HepG2 (cell line): ENCODE data around the gene PPP1R18. TPM values are rescaled to one million over a fixed set of nuclear protein-coding genes. Genes with fewer than 3 reads are reported as not detected.
A peak's percentile ranks its signal among the peaks of the same experiment; 100 is the strongest.

Source experiments
- ERF ChIP-seq: IDR thresholded peaks from 2 replicates; pipeline ENCODE4 v1.6.1; 2018; ENCODE audit warnings: missing biosample characterization, missing genetic modification reagents
- KMT2B ChIP-seq: IDR thresholded peaks from 2 replicates; pipeline ENCODE4 v1.6.1; 2016; ENCODE audit warnings: missing genetic modification reagents, missing compliant biosample characterization
- NPAS2 ChIP-seq: sonication (generic); formaldehyde crosslinking; IDR thresholded peaks from 2 replicates; pipeline ENCODE4 v1.8.0; 2022; ENCODE audit warnings: mild to moderate bottlenecking, missing genetic modification reagents, borderline replicate concordance
- NR2F1 ChIP-seq, 2 experiments: fragments of 450-650 bp in 1 of 2; formaldehyde crosslinking in 1 of 2; IDR thresholded peaks; 2 replicates each; pipeline versions ENCODE4 v1.5.0 to v1.6.1; 2016 to 2020; ENCODE audit warnings: mild to moderate bottlenecking in 1 of 2, missing compliant biosample characterization in 1 of 2, missing genetic modification reagents in 1 of 2, moderate library complexity in 1 of 2
- PCBP1 ChIP-seq: fragments of 200-400 bp; formaldehyde crosslinking; IDR thresholded peaks from 2 replicates; pipeline ENCODE4 v1.6.1; 2017; ENCODE audit warnings: mild to moderate bottlenecking, low read depth, low read length, borderline replicate concordance
- THAP11 ChIP-seq: IDR thresholded peaks from 2 replicates; pipeline ENCODE4 v1.6.1; 2016; ENCODE audit warnings: missing biosample characterization, missing genetic modification reagents
- ZNF460 ChIP-seq: sonication (generic); formaldehyde crosslinking; IDR thresholded peaks from 2 replicates; pipeline ENCODE4 v1.5.1; 2020; ENCODE audit warnings: missing genetic modification reagents, mild to moderate bottlenecking, borderline replicate concordance
- ZNF775 ChIP-seq: sonication (generic); formaldehyde crosslinking; IDR thresholded peaks from 2 replicates; pipeline ENCODE4 v1.4.0; 2020; ENCODE audit warnings: missing genetic modification reagents, mild to moderate bottlenecking, moderate library complexity, borderline replicate concordance
- ZSCAN20 ChIP-seq: sonication (generic); formaldehyde crosslinking; IDR thresholded peaks from 2 replicates; pipeline ENCODE4 v1.4.0; 2020; ENCODE audit warnings: missing genetic modification reagents, mild to moderate bottlenecking, borderline replicate concordance
- polyA plus RNA-seq, 8 experiments: library from polyadenylated mRNA; depleted of rRNA in 3 of 8; stranded (reverse) in 7 of 8; unstranded in 1 of 8; fragments of >200 nt; fragmentation: Illumina TruSeq in 4 of 8; extraction: Trizol in 4 of 8; gene quantifications; 2 replicates each; pipeline versions ENCODE4 v1.2.1 to v1.2.3, GENCODE V29; 2011 to 2016; ENCODE audit warnings: low read depth in 4 of 8, missing spikeins in 1 of 8, mixed read lengths in 1 of 8; ENCODE audit not compliant: insufficient read depth in 1 of 8
- total RNA-seq, 5 experiments: library from RNA; depleted of rRNA; stranded (reverse); fragments of >200 nt; fragmentation: Illumina TruSeq; extraction: Trizol; gene quantifications; 2 replicates each; pipeline ENCODE4 v1.2.3, GENCODE V29; 2016; ENCODE audit warnings: low read depth in 1 of 5
- TF ChIP-seq, protein P1 (sequence below): sonication (generic); formaldehyde crosslinking; IDR thresholded peaks from 2 replicates; pipeline ENCODE4 v1.4.0; 2020; ENCODE audit warnings: missing genetic modification reagents
- TF ChIP-seq, protein P2 (sequence below): IDR thresholded peaks from 2 replicates; pipeline ENCODE4 v1.6.1; 2016; ENCODE audit warnings: mild to moderate bottlenecking
- TF ChIP-seq, protein P3 (sequence below): sonication (generic); formaldehyde crosslinking; IDR thresholded peaks from 2 replicates; pipeline ENCODE4 v1.4.0; 2020; ENCODE audit warnings: missing genetic modification reagents
- TF ChIP-seq, protein P4 (sequence below): sonication (generic); formaldehyde crosslinking; IDR thresholded peaks from 2 replicates; pipeline ENCODE4 v1.5.1; 2020; ENCODE audit warnings: mild to moderate bottlenecking, missing genetic modification reagents, moderate library complexity
- TF ChIP-seq, protein P5 (sequence below): sonication (generic); formaldehyde crosslinking; IDR thresholded peaks from 2 replicates; pipeline ENCODE4 v1.4.0; 2020; ENCODE audit warnings: missing genetic modification reagents, mild to moderate bottlenecking, borderline replicate concordance

PPP1R18 gene
- total and polyA plus RNA-seq, 2 of the 13 experiments (the other 11 are each of a cell fraction or from before 2014, with no cell fraction given), result 4.9 to 9.2 TPM

DNA sequence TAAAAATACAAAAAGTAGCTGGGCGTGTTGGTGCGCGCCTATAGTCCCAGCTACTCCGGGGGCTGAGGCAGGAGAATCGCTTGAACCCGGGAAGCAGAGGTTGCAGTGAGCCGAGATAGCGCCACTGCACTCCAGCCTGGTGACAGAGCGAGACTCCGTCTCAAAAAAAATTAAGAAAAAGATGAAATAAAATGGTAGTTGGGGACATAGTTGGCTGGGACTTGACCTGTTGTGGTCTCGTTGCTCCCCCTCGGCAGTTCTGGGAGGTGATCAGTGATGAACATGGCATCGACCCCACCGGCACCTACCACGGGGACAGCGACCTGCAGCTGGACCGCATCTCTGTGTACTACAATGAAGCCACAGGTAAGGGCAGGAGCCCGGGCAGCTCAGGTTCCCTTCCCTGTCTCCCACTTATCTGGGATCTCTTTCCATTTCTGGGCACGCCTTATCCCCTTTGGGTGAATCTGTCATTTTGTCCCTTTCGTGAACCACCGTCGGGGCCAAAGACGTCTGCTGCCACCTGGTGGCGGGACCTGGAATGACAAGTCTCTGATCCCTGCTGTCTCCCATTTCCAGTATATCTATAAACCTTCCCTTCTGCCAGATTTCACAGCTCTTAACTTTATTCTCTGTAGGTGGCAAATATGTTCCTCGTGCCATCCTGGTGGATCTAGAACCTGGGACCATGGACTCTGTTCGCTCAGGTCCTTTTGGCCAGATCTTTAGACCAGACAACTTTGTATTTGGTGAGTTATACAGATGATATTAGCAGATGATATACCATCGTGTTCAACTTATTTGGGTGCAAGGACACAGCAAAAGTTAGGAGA lies 36.1 kb upstream of the PPP1R18 start (continued):
- TF ChIP-seq, protein P1, sequence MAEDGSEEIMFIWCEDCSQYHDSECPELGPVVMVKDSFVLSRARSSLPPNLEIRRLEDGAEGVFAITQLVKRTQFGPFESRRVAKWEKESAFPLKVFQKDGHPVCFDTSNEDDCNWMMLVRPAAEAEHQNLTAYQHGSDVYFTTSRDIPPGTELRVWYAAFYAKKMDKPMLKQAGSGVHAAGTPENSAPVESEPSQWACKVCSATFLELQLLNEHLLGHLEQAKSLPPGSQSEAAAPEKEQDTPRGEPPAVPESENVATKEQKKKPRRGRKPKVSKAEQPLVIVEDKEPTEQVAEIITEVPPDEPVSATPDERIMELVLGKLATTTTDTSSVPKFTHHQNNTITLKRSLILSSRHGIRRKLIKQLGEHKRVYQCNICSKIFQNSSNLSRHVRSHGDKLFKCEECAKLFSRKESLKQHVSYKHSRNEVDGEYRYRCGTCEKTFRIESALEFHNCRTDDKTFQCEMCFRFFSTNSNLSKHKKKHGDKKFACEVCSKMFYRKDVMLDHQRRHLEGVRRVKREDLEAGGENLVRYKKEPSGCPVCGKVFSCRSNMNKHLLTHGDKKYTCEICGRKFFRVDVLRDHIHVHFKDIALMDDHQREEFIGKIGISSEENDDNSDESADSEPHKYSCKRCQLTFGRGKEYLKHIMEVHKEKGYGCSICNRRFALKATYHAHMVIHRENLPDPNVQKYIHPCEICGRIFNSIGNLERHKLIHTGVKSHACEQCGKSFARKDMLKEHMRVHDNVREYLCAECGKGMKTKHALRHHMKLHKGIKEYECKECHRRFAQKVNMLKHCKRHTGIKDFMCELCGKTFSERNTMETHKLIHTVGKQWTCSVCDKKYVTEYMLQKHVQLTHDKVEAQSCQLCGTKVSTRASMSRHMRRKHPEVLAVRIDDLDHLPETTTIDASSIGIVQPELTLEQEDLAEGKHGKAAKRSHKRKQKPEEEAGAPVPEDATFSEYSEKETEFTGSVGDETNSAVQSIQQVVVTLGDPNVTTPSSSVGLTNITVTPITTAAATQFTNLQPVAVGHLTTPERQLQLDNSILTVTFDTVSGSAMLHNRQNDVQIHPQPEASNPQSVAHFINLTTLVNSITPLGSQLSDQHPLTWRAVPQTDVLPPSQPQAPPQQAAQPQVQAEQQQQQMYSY (CRISPR knock-in tag), result no peak
- no peak for TF ChIP-seq ZNF460 (CRISPR knock-in tag)
- TF ChIP-seq, protein P2, sequence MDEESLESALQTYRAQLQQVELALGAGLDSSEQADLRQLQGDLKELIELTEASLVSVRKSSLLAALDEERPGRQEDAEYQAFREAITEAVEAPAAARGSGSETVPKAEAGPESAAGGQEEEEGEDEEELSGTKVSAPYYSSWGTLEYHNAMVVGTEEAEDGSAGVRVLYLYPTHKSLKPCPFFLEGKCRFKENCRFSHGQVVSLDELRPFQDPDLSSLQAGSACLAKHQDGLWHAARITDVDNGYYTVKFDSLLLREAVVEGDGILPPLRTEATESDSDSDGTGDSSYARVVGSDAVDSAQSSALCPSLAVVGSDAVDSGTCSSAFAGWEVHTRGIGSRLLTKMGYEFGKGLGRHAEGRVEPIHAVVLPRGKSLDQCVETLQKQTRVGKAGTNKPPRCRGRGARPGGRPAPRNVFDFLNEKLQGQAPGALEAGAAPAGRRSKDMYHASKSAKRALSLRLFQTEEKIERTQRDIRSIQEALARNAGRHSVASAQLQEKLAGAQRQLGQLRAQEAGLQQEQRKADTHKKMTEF (CRISPR knock-in tag), result 0 out of 2 replicates have a peak, but pooled peaks have one; percentile 38
- peak; percentile 53; the same call in 1 of the 2 replicates for TF ChIP-seq ERF (CRISPR knock-in tag)
- peak; percentile 49 for TF ChIP-seq THAP11
- 0 out of 4 replicates have a peak, but pooled peaks of 1 of the 2 experiments have one; percentile 12 for TF ChIP-seq NR2F1 (CRISPR knock-in tag; IDR thresholded peaks at IDR 0.05)
- TF ChIP-seq, protein P3, sequence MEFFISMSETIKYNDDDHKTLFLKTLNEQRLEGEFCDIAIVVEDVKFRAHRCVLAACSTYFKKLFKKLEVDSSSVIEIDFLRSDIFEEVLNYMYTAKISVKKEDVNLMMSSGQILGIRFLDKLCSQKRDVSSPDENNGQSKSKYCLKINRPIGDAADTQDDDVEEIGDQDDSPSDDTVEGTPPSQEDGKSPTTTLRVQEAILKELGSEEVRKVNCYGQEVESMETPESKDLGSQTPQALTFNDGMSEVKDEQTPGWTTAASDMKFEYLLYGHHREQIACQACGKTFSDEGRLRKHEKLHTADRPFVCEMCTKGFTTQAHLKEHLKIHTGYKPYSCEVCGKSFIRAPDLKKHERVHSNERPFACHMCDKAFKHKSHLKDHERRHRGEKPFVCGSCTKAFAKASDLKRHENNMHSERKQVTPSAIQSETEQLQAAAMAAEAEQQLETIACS (CRISPR knock-in tag), result no peak
- no peak for TF ChIP-seq NPAS2
- TF ChIP-seq PCBP1, result no peak
- no peak for TF ChIP-seq ZNF775 (CRISPR knock-in tag)
- TF ChIP-seq ZSCAN20 (CRISPR knock-in tag), result no peak
- TF ChIP-seq KMT2B, result no peak
- TF ChIP-seq, protein P4, sequence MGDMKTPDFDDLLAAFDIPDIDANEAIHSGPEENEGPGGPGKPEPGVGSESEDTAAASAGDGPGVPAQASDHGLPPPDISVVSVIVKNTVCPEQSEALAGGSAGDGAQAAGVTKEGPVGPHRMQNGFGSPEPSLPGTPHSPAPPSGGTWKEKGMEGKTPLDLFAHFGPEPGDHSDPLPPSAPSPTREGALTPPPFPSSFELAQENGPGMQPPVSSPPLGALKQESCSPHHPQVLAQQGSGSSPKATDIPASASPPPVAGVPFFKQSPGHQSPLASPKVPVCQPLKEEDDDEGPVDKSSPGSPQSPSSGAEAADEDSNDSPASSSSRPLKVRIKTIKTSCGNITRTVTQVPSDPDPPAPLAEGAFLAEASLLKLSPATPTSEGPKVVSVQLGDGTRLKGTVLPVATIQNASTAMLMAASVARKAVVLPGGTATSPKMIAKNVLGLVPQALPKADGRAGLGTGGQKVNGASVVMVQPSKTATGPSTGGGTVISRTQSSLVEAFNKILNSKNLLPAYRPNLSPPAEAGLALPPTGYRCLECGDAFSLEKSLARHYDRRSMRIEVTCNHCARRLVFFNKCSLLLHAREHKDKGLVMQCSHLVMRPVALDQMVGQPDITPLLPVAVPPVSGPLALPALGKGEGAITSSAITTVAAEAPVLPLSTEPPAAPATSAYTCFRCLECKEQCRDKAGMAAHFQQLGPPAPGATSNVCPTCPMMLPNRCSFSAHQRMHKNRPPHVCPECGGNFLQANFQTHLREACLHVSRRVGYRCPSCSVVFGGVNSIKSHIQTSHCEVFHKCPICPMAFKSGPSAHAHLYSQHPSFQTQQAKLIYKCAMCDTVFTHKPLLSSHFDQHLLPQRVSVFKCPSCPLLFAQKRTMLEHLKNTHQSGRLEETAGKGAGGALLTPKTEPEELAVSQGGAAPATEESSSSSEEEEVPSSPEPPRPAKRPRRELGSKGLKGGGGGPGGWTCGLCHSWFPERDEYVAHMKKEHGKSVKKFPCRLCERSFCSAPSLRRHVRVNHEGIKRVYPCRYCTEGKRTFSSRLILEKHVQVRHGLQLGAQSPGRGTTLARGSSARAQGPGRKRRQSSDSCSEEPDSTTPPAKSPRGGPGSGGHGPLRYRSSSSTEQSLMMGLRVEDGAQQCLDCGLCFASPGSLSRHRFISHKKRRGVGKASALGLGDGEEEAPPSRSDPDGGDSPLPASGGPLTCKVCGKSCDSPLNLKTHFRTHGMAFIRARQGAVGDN, result peak; percentile 31; the same call in 1 of the 2 replicates
- TF ChIP-seq, protein P5, sequence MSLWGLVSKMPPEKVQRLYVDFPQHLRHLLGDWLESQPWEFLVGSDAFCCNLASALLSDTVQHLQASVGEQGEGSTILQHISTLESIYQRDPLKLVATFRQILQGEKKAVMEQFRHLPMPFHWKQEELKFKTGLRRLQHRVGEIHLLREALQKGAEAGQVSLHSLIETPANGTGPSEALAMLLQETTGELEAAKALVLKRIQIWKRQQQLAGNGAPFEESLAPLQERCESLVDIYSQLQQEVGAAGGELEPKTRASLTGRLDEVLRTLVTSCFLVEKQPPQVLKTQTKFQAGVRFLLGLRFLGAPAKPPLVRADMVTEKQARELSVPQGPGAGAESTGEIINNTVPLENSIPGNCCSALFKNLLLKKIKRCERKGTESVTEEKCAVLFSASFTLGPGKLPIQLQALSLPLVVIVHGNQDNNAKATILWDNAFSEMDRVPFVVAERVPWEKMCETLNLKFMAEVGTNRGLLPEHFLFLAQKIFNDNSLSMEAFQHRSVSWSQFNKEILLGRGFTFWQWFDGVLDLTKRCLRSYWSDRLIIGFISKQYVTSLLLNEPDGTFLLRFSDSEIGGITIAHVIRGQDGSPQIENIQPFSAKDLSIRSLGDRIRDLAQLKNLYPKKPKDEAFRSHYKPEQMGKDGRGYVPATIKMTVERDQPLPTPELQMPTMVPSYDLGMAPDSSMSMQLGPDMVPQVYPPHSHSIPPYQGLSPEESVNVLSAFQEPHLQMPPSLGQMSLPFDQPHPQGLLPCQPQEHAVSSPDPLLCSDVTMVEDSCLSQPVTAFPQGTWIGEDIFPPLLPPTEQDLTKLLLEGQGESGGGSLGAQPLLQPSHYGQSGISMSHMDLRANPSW (CRISPR knock-in tag), result no peak
